Keratinocyte (primary cell): ENCODE measurements around the gene CARMIL1.

Experiments used
- EZH2 ChIP-seq: IDR thresholded peaks from one replicate; pipeline ENCODE4 v1.6.1; 2012; ENCODE audit warnings: inconsistent platforms, mild to moderate bottlenecking, low read length, moderate library complexity
- TF ChIP-seq, protein P1 (sequence below), 3 experiments: IDR thresholded peaks in 1 of 3; conservative IDR thresholded peaks in 1 of 3; optimal IDR thresholded peaks in 1 of 3; 2 replicates in 2 of 3; 3 replicates in 1 of 3; pipeline versions ENCODE3 to v1.5.1; 2011; ENCODE audit warnings: low read length in 3 of 3, mild to moderate bottlenecking in 3 of 3, moderate library complexity in 2 of 3, control low read depth in 1 of 3, inconsistent platforms in 1 of 3; ENCODE audit not compliant: insufficient read depth in 2 of 3; ENCODE audit errors: extremely low read depth in 1 of 3

DNA sequence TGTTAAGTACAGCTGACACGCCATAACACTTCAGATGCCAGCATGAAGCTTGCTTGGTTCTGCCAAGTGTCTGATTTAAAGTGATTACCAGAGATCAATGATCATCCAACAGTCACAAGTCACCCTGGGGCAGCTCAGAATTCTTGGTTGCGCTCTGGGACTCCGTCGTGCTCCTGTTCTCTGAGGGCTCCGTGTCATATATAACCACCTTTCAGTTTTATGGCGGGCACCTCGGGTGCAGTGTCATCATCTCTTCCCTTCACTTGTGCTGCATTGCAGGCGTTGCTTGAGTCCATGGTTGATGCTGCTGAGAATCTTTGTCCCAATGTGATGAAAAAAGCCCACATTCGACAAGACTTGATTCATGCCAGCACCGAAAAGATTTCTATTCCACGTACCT, 271.5 kb downstream of the CARMIL1 start:
- TF ChIP-seq, protein P1, sequence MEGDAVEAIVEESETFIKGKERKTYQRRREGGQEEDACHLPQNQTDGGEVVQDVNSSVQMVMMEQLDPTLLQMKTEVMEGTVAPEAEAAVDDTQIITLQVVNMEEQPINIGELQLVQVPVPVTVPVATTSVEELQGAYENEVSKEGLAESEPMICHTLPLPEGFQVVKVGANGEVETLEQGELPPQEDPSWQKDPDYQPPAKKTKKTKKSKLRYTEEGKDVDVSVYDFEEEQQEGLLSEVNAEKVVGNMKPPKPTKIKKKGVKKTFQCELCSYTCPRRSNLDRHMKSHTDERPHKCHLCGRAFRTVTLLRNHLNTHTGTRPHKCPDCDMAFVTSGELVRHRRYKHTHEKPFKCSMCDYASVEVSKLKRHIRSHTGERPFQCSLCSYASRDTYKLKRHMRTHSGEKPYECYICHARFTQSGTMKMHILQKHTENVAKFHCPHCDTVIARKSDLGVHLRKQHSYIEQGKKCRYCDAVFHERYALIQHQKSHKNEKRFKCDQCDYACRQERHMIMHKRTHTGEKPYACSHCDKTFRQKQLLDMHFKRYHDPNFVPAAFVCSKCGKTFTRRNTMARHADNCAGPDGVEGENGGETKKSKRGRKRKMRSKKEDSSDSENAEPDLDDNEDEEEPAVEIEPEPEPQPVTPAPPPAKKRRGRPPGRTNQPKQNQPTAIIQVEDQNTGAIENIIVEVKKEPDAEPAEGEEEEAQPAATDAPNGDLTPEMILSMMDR (optimal IDR thresholded peaks at IDR 0.05 in 1 of 3, IDR thresholded peaks at IDR 0.05 in 1 of 3, conservative IDR thresholded peaks at IDR 0.05 in 1 of 3; ENCODE audit: extremely low read depth in 1 of 3, insufficient read depth in 2 of 3, low read length in 3 of 3) = no peak
- TF ChIP-seq EZH2 = no peak
